ENCODE results near the gene NOS1AP.

The NOS1AP gene

GRCh38 chr1:162139211-162139610, 69.7 kb downstream of the NOS1AP start:
- no peak for DNase-seq

GRCh38 chr1:162141281-162142054, 72.0 kb downstream of the NOS1AP start:
- DNase-seq, result no peak

GRCh38 chr1:162142968-162143367, 73.5 kb downstream of the NOS1AP start:
- DNase-seq, result no peak

DNA sequence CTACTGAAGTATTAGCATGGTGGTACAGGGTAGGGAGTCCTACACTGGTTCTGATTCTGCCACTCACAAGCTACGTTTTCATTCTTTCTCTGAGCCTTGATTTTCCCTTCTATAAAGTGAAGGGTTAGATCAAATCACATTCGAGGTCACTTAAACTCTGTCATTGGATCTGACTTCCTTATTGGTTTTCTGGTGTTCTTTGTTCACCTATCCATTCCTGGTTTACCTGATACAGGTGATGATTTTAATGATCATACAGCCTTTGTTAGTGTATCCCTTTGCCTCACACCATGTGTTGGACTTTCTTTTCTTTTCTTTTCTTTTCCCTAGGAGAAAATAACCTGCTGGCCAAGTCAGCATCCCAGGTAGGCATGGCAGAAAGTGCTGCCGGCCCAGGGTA, 74.8 kb downstream of the NOS1AP start:
- no peak for DNase-seq

DNA sequence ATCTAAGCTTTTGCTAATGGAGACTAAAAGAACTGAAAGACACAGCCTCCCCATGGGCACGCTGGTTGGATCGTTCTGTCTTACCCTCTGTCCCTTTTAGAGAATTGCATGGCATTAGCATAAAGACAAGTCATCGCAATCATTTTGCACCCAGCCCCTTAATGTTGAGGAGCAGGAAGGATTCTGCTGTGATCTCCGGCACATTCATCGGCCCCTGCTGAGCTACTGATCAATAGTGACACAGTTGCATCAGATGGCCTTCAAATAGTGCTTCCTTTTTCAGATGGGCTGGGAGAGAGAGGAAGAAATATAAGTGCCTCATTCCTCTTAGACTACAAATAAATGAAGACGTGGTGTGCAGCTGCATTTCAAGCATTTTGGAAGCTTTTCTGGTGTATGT, 75.4 kb downstream of the NOS1AP start:
- no peak for DNase-seq

DNA sequence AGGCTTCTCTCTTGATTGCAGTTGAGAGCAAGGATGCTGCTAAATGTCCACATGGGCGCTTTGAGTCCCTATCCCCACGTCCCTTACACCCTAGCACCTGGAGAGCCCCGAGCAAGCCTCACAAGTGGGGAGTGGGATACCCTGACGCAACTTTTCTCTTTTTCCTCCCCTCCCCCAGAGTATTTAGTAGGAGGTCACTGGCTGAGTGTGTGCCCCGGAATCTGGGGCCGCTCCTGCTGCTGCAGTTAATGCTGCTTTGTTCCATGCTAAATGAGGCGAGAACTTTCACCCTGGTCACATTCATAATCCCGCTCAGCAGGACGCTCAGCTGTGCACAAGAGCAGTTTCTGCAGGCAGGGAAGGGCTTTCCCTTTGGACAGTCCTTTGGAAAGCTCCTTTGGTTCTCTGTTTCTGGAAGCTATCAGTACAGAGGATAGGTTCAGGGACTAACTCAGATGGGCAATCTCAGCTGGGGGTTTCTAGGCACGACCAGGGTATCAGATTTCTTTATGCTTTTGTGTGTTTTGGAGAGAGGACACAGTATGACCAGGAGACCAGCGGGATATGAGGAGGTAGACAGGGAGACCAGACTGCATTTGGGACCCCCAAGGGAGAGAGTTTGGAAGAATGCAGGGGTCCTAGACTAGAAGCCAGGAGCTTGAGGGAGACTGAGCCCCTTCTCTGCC, 75.9 kb downstream of the NOS1AP start:
- no peak for DNase-seq

DNA sequence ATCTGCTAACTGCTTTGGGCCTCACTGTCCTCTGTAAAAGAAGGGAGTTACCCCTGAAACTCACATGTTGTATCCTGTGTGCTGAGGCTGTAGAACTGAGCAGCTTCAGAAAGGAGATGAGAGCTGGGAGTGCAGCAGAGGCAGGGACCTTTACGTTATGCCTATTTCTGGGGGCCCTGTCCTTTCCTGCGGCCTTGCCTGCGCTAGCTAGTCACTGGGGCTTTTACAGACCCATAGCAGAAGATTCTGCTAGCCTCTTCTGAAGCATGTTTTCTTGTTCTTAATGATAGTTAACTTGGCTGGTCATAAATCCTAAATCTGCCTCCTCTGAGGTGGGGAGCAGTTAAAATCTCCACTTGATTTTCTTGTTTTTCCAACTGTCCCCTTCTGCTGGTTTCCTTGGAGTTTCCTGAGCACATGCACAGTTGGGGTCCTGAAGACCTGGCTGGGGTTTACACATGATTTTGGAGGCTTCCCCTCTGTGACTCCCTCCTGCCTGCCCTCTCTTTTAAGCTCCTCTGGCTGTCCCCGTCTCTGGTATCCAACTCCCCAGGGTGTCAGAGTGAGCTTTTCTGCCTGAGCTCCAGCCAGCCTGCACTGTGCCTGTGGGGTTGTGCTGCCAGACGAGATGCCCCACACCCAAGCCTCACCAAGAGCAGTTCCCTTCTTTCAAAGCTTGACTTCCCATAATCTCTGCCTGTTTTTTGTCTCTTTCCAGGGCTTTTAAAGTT, 76.6 kb downstream of the NOS1AP start:
- DNase-seq, result no peak

- no peak for DNase-seq
These were observed 78.3 kb downstream of the NOS1AP start for GRCh38 chr1:162147760-162148159.

DNA sequence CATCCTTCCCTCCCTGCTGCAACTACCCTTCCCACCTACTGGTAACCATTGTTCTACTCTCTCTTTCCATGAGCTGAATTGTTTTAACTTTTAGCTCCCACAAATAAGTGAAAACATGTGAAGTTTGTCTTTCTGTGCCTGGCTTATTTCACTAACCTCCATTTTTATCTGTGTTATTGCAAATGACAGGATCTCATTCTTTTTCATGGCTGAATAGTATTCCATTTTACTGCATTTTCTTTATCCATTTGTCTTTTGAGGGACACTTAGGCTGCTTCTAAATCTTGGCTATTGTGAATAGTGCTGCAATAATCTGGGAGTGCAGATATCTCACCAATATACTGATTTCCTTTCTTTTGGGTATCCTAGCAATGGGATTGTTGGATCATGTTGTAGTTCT, 80.6 kb downstream of the NOS1AP start:
- no peak for DNase-seq

DNA sequence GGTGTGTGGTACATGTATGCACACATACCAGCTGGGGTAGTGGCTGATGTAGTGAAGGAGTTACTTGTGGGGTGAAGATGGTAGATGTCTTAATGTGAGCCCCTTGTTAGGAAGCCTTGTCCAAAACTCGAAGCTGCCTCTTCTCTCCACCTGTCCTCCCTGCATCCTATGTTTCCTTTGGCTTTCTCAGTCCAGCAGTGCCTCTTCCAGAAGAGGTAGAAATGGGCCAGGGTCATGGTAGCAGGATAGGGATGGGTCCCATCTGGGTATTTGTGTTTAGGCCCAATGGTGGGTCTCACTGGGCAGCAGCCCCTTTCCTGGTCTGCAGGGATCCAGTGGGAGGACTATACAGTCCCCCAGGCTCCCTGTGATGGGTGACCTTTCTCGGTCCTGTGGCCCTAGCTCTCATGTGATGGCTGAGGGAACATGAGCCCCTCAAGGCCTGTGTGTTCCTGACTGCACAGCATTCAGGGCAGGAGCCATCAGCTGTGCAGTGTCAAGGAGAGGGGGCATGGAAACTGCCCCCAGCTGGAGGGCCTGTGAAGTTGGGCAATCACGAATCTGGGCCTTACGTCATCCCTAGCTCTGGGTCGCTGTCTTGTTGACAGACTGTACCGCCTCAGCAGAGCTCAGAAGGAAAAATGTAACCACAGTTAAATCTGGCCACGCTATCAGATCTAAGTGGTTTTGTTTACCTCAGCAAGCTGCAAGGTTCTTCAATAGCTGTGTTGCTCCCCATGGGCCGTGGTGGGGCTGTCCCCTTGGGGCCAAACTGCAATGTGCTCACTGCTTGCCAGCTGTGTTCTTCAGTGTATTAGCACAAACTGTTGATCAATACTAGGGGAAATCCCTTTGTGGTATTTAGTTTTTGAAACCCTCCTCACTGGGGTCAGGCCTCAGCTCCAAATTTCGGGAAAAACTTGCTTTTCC, 82.7 kb downstream of the NOS1AP start:
- DNase-seq, result no peak

DNA sequence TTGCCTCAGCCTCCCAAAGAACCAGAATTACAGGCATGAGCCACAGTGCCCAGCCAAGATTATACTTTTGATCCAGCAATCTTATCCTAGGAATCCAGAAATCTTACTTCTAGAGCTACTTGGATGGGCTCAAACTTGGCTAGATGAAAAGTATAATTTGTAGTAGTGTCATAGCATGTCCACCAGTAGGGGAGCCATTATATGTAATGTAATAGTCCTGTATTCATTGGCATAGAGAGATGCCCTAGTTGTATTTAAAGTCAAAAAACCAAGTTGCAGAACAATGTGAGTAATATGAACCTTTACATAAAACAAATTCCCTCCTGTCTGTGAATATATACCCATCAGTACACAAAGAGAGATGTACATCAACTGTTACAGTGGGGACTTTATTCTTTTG, 83.9 kb downstream of the NOS1AP start:
- no peak for DNase-seq

DNA sequence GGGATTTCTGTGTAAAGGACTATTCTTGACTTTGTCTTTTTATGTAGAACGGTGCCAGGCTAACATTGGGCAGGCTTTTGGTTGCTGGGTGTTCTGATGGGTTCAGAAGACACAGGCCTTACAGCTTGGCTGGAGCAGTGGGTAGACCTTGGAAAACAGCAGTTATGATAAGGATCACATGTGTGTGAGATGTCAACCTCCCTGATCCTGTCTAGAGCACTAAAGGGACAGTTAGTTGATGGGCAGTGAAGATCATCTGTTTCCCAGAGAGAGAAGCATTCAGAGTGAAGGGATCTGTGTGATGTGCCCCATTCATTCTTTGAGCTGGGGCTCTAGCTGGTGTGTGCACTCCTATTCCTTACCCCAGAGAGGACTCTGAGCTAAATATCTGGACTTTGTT, 88.0 kb downstream of the NOS1AP start:
- DNase-seq, result no peak

- DNase-seq, result no peak
These were observed 89.3 kb downstream of the NOS1AP start for GRCh38 chr1:162158624-162159271.

DNA sequence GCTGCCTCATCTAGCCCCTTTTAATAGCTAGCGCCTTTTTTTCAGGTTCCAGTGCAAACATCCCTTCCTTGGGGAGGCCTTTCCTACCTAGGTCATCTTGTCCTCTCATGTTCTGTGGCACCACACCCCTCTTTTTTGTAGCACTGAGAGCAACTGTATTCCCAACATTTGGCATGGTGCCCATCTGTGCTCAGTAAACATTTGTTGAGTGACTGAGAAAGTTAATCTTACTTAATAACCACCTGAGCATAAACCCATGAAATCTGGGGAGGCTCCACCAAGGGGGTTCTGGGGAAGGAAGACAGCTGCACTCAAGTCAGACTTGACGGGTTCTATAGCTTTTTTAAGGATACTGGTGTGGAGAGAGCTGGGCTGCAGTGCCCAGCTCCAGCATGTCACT, 90.0 kb downstream of the NOS1AP start:
- DNase-seq, result no peak

DNA sequence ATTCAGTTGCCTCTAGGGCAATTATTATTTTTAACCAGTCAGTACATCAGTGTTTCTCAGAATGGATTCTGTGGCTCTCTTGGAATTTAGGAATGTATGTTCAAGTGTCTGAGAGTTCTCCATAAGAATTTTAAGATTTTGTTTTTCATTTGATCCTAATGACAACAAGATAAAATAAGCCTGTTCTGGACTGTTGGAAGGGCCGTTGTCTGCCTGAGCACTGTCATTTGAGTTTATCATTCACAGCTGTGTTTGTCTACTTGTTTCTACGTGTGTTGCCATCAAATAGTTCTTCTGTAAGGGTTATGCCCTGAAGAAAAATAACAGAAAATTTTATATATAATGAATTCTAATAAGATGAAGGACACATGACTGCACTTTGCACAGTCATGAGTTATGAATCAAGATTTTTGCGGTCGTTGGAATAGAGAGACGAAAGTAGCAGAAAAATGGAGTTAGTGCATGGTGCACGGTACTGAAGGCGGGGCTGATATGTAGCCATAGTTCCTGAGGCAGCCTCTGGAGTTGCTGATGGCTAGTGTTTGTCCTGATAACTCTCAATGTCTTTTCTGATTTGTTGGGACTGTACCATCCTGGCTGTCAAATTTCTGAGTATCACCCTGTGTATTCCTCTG, 92.5 kb downstream of the NOS1AP start:
- DNase-seq, result no peak

DNA sequence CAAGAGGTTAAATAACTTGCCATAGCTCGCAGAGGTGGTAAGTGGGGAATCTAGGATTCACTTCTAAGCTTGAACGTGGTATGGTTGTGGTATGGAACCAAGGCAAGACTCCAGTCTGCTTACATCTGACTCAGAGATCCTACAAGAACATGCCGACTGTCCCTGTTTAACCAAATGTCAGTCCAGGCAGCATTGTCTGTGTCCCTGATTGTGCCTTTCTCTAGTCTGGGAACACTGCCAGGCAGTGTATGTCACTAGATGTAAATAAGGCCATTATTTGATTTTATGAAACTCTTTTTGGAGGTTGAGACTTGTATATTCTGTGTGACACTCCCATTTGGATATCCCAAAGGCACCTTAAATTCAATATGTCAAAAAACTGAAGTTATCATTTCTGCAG, 96.0 kb downstream of the NOS1AP start:
- DNase-seq, result no peak

DNA sequence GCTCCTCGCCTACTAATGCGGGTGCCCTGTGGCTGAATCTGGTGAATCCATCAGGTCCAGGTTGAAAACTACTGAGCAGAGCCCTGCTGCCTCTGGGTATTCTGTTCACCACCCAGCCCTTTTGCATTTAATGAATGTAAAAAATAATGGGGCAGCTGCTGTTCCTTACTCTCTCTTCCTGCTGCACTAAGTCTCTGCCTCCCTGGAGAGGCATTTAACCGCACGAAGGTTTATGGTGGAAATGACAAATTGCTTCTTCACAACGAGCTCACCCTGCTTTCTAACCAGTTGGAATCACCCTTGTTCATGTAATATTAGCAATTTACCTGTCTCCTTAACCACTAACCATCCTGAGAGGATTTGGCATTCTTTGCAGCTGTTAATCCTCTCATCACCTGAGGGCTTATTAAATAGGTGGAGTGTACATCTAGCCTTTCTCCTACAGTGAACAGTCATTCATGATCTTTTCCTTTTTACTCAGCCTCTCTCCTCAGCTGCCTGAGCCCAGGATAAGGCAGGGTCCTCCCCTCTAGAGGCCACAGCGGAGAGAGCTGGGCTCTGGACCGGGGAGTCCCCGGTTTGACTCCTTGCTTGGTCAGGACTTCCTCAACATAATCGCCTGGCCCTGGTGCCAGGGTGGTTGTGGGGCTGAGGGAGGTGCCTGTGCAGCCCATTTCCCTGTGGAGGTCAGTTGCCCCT, 97.6 kb downstream of the NOS1AP start:
- no peak for DNase-seq

DNA sequence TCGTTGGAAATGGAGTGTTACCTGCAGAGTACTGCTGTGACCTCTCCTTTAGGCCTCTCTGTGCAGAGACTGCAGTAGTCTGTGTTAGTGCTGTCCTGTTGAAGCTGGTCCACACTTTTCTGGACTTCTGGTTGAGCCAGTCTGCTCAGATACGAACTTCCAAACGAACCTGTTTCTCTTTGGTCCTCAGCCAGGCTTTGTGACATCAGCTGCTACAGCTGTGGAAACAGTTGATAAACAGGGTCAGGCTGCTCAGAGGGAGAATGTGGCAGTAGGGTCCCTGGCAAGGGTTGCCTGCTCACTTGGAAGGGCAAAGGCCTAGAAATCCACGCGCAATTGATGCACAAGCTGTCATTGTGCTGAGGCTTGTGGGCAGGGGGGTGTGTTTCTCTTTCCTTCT, 98.8 kb downstream of the NOS1AP start:
- no peak for DNase-seq

GRCh38 chr1:162169031-162169790, 99.7 kb downstream of the NOS1AP start:
- no peak for DNase-seq

DNA sequence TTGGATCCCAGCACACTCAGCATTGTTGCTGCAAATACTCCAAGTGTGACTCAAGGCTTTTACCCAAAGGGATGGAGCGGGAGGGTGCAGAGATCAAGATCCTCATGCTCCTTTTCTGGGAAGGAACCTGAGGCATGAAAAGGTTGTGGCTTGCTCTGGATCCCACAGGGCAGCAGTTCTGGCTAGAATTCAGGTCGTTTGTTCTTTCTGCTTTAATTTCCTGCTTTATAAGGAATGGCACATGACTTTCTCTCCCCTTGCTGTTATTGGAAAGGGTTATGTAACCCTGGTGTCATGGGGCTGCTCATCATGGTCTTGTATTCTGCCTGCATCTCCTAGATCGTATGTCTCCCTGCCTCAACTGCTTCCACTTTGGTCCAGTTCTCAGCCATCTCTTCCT, 101.6 kb downstream of the NOS1AP start:
- no peak for DNase-seq
